A673 (cell line): ENCODE results near the gene LRRN3. TPM values are rescaled to one million over a fixed set of nuclear protein-coding genes. Genes with fewer than 3 reads are reported as not detected.

Experiments
- BruUV-seq: library from RNA; stranded (reverse); fragments of 400-500 nt; replicated peaks from 2 replicates; lab custom pipeline; 2021; lab: Mats Ljungman, UMichigan
- CTCF ChIA-PET: fragments of 300-600 bp; sonication (Branson Sonifier 250); formaldehyde crosslinking; loops from one replicate; lab custom pipeline; 2022; ENCODE audit warnings: antibody characterized with exemption; lab: Charles Lee
- POLR2A ChIA-PET: fragments of 300-600 bp; sonication (Branson Sonifier 250); formaldehyde crosslinking; loops from one replicate; lab custom pipeline; 2022; ENCODE audit warnings: antibody characterized with exemption; ENCODE audit not compliant: low non-redundant PET; lab: Charles Lee
- DNase-seq: peaks from one replicate; pipeline ENCODE4 v3.0.0-alpha.2; 2015; ENCODE audit warnings: low spot score
- H3K27ac ChIP-seq: fragments of 200-600 bp; sonication (generic); 2 replicates; pipeline ENCODE4 v1.5.1; 2016; ENCODE audit warnings: mixed run types, low read depth, mild to moderate bottlenecking, mixed read lengths, antibody characterized with exemption, low read length; ENCODE audit not compliant: poor library complexity, severe bottlenecking
- H3K27me3 ChIP-seq: fragments of 200-600 bp; sonication (generic); replicated peaks from 2 replicates; pipeline ENCODE4 v1.6.1; 2017; ENCODE audit warnings: mixed run types, low read depth, mild to moderate bottlenecking, mixed read lengths, antibody characterized with exemption, low read length; ENCODE audit not compliant: insufficient read depth, poor library complexity
- H3K36me3 ChIP-seq: fragments of 200-600 bp; sonication (generic); 2 replicates; pipeline ENCODE4 v1.6.1; 2016; ENCODE audit warnings: mixed run types, mild to moderate bottlenecking, mixed read lengths, antibody characterized with exemption, low read length; ENCODE audit not compliant: insufficient read depth, poor library complexity, severe bottlenecking
- H3K4me1 ChIP-seq: fragments of 200-600 bp; sonication (generic); 2 replicates; pipeline ENCODE4 v1.6.1; 2017; ENCODE audit warnings: mixed run types, mild to moderate bottlenecking, mixed read lengths, antibody characterized with exemption, low read length; ENCODE audit not compliant: insufficient read depth, poor library complexity, severe bottlenecking
- H3K4me3 ChIP-seq: fragments of 200-600 bp; sonication (generic); 2 replicates; pipeline ENCODE4 v1.5.1; 2016; ENCODE audit warnings: low read depth, mixed run types, mild to moderate bottlenecking, mixed read lengths, low read length; ENCODE audit not compliant: poor library complexity, severe bottlenecking
- H3K9me3 ChIP-seq: fragments of 200-600 bp; sonication (generic); 2 replicates; pipeline ENCODE4 v1.6.1; 2016; ENCODE audit warnings: mixed run types, low read depth, mild to moderate bottlenecking, mixed read lengths, antibody characterized with exemption, low read length; ENCODE audit not compliant: poor library complexity, severe bottlenecking
- EZH2 ChIP-seq: fragments of 200-600 bp; sonication (generic); IDR thresholded peaks from 2 replicates; pipeline ENCODE4 v1.6.1; 2017; ENCODE audit warnings: borderline replicate concordance, low read depth, mild to moderate bottlenecking, mixed read lengths, antibody characterized with exemption, low read length; ENCODE audit not compliant: poor library complexity, severe bottlenecking
- intact Hi-C: fragments of 100-400 bp; cut with micrococcal nuclease; formaldehyde crosslinking; loops from one replicate; pipeline ENCODE4 v1.10.0; 2022; ENCODE audit not compliant: unreplicated experiment
- total RNA-seq: library from RNA; stranded (reverse); gene quantifications from 2 replicates; pipeline ENCODE4 v1.2.3, GENCODE V29; 2021
- TF ChIP-seq, protein P1 (sequence below): fragments of 300-800, 200-600 bp; sonication (generic); conservative IDR thresholded peaks from 2 replicates; pipeline ENCODE4 v1.5.1; 2017; ENCODE audit warnings: low read depth, mild to moderate bottlenecking, antibody characterized with exemption, low read length, moderate library complexity, mixed read lengths

LRRN3 gene
- total RNA-seq, 1 experiment from 2014 or later, result not detected

DNA sequence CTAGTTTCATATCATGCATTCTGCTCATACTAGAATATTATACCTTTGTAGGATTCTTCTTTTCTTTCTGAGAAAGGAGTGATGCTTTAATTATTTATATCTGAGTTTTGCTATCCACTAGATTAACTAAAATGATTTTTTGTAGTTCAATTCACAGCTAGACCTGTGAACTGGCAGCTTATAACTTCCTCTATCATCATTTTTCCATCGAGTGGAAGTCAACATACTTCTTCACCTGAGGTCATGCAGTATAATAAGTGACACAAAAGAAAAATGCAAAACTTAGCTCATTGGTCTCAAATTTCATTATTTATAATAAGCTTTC lies 8.0 kb downstream of the LRRN3 start:
- intact Hi-C loops, result loop anchor here (10.0 kb wide), 1 partner anchor 264 kb away; no protein-coding TSS in a partner anchor
- CTCF ChIA-PET, result no interaction called here
- Histone ChIP-seq H3K27ac (no peak overlapping the region), H3K4me3 (no peak overlapping the region), H3K27me3 (no peaks in the 10 kb centered on the region), H3K9me3 (no peaks in the 10 kb centered on the region), H3K4me1 (no peaks in the 10 kb centered on the region), H3K36me3 (no peaks in the 10 kb centered on the region)
- no peak for DNase-seq
- TF ChIP-seq, protein P1, sequence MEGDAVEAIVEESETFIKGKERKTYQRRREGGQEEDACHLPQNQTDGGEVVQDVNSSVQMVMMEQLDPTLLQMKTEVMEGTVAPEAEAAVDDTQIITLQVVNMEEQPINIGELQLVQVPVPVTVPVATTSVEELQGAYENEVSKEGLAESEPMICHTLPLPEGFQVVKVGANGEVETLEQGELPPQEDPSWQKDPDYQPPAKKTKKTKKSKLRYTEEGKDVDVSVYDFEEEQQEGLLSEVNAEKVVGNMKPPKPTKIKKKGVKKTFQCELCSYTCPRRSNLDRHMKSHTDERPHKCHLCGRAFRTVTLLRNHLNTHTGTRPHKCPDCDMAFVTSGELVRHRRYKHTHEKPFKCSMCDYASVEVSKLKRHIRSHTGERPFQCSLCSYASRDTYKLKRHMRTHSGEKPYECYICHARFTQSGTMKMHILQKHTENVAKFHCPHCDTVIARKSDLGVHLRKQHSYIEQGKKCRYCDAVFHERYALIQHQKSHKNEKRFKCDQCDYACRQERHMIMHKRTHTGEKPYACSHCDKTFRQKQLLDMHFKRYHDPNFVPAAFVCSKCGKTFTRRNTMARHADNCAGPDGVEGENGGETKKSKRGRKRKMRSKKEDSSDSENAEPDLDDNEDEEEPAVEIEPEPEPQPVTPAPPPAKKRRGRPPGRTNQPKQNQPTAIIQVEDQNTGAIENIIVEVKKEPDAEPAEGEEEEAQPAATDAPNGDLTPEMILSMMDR, result no peak
- no peak for TF ChIP-seq EZH2
- POLR2A ChIA-PET, result no interaction called here
- no TSS peak for BruUV-seq

DNA sequence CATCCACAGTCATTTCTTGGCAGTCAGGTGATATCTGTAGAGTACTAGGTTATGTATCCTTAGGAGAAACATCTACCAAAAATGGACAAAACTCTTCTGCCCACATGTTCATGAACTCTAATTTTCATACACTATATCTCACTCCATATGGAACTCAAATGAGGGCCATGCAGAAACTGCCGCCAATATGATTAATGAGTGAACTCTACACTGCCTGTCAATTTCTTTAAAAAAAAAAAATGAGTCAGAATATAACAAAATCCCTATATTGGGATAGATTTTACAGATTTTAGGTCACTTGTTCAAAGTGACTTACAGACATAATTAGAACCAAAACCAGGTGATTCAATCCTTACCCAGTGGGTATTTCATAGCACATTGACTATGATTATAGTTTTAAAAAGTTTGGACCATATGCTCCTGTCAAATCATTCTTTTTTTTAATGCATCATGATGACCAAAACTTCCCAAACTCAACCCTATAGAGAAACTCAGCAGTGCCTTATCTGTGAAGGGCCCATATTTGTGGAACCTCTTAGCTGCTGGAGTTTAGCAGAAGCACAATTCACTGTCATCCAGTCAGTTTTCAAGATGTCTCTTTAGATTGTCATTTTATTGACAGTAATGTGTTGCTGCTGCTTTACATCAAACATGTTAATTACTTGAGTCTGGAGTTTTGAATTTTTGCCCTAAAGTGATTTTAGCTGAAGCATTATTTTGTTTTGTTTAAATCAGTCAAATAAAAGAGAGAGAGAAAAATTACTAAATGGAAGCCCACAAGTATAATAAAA lies 11.1 kb downstream of the LRRN3 start:
- Histone ChIP-seq H3K27me3 (no peaks in the 10 kb centered on the region), H3K4me3 (no peak overlapping the region), H3K36me3 (no peaks in the 10 kb centered on the region), H3K4me1 (no peaks in the 10 kb centered on the region), H3K27ac (no peak overlapping the region), H3K9me3 (no peaks in the 10 kb centered on the region)
- BruUV-seq, result no TSS peak
- CTCF ChIA-PET, result no interaction called here
- POLR2A ChIA-PET, result no interaction called here
- no peak for DNase-seq
- TF ChIP-seq, protein P1, result no peak
- no peak for TF ChIP-seq EZH2
- intact Hi-C loops, result no loop called here

- Histone ChIP-seq H3K36me3 (no peaks in the 10 kb centered on the region), H3K4me3 (no peak overlapping the region), H3K4me1 (no peaks in the 10 kb centered on the region), H3K27me3 (no peaks in the 10 kb centered on the region), H3K27ac (no peak overlapping the region), H3K9me3 (no peaks in the 10 kb centered on the region)
- no TSS peak for BruUV-seq
- CTCF ChIA-PET, result no interaction called here
- no peak for DNase-seq
- POLR2A ChIA-PET, result no interaction called here
- intact Hi-C loops, result no loop called here
- TF ChIP-seq, protein P1, result no peak
- TF ChIP-seq EZH2, result no peak
Measured at GRCh38 chr7:111103136-111103535, 12.2 kb downstream of the LRRN3 start.
